Measurements from ENCODE around the gene FXYD7. TPM values are rescaled to one million over a fixed set of nuclear protein-coding genes. Genes with fewer than 3 reads are reported as not detected.

The FXYD7 gene
- total RNA-seq, 2 experiments from 2014 or later: 0.77 to 0.93 TPM

GRCh38 chr19:35114353-35115176 lies 28.5 kb upstream of the FXYD7 start:
- Mint-ChIP-seq H3K27me3 (no peaks in the 10 kb centered on the region), H3K9me3 (no peaks in the 10 kb centered on the region), H3K27ac (no peak overlapping the region), H3K36me3 (no peaks in the 10 kb centered on the region), H3K4me1 (ENCODE audit: low read depth) (peaks cover 3% of the 10 kb centered on the region), H3K4me3 (no peak overlapping the region)
- CTCF ChIA-PET: interaction anchor here (0.6 to 3.1 kb wide), 14 partner anchors 10 to 493 kb away, joined by 3 to 12 read pairs (median 3); no protein-coding TSS in a partner anchor
- POLR2A ChIA-PET: no interaction called here
- intact Hi-C loops (cut with micrococcal nuclease): loop anchor here (1.0 kb wide), 1 partner anchor 21 kb away; the partner anchor contains the start of gene LGI4
- DNase-seq: peak; percentile 78

- Mint-ChIP-seq H3K27me3 (no peaks in the 10 kb centered on the region), H3K36me3 (no peaks in the 10 kb centered on the region), H3K9me3 (no peaks in the 10 kb centered on the region), H3K4me3 (no peak within 1 kb of the TSS), H3K4me1 (ENCODE audit: low read depth) (peaks cover 3% of the 10 kb centered on the region), H3K27ac (no peak within 1 kb of the TSS)
- intact Hi-C loops (cut with micrococcal nuclease): no loop called here
- POLR2A ChIA-PET: no interaction called here
- no peak for DNase-seq
- CTCF ChIA-PET: interaction anchor here (0.6 to 3.1 kb wide), 14 partner anchors 9 to 492 kb away, joined by 3 to 12 read pairs (median 3); no protein-coding TSS in a partner anchor
Observed at GRCh38 chr19:35115177-35115951, 27.7 kb upstream of the FXYD7 start, which contains the start of gene FXYD3. TSS of gene FXYD3 (plus strand) at chr19:35115823. CDS start at chr19:35119377, 3,554 bp downstream.

- DNase-seq: no peak
- intact Hi-C loops (cut with micrococcal nuclease): no loop called here
- ChIA-PET CTCF (interaction anchor here (1.1 to 3.1 kb wide), 4 partner anchors 11 to 50 kb away, joined by 4 to 16 read pairs (median 8); partner anchors contain the start of gene LGI4), POLR2A (no interaction called here)
- H3K4me1 Mint-ChIP-seq (ENCODE audit: low read depth): peaks cover 3% of the 10 kb centered on the region
- H3K27me3 Mint-ChIP-seq: no peaks in the 10 kb centered on the region
- H3K36me3 Mint-ChIP-seq: no peaks in the 10 kb centered on the region
- no peak overlapping the region for H3K27ac Mint-ChIP-seq
- H3K9me3 Mint-ChIP-seq: no peaks in the 10 kb centered on the region
- no peak overlapping the region for H3K4me3 Mint-ChIP-seq
Observed at GRCh38 chr19:35116072-35116801, 26.8 kb upstream of the FXYD7 start.

- no peak for DNase-seq
- no peak overlapping the region for H3K27ac Mint-ChIP-seq
- peaks cover 3% of the 10 kb centered on the region for H3K4me1 Mint-ChIP-seq (ENCODE audit: low read depth)
- ChIA-PET POLR2A (no interaction called here), CTCF (interaction anchor here (1.4 to 3.1 kb wide), 3 partner anchors 10 to 24 kb away, joined by 4 to 16 read pairs (median 12); partner anchors contain the start of gene LGI4)
- intact Hi-C loops (cut with micrococcal nuclease): no loop called here
- no peaks in the 10 kb centered on the region for H3K27me3 Mint-ChIP-seq
- no peak overlapping the region for H3K4me3 Mint-ChIP-seq
- H3K9me3 Mint-ChIP-seq: no peaks in the 10 kb centered on the region
- no peaks in the 10 kb centered on the region for H3K36me3 Mint-ChIP-seq
Observed at GRCh38 chr19:35117116-35117515, 25.9 kb upstream of the FXYD7 start.

GRCh38 chr19:35117799-35118198 lies 25.3 kb upstream of the FXYD7 start:
- ChIA-PET POLR2A (no interaction called here), CTCF (interaction anchor here (2.1 kb wide), 1 partner anchor 17 kb away, joined by 16 read pairs; the partner anchor contains the start of gene LGI4)
- Mint-ChIP-seq H3K27me3 (no peaks in the 10 kb centered on the region), H3K36me3 (no peaks in the 10 kb centered on the region), H3K27ac (no peak overlapping the region), H3K4me3 (no peak overlapping the region), H3K4me1 (ENCODE audit: low read depth) (peaks cover 3% of the 10 kb centered on the region), H3K9me3 (no peaks in the 10 kb centered on the region)
- intact Hi-C loops (cut with micrococcal nuclease): no loop called here
- DNase-seq: no peak

- Mint-ChIP-seq H3K27ac (no peak overlapping the region), H3K27me3 (no peaks in the 10 kb centered on the region), H3K4me3 (no peak overlapping the region), H3K9me3 (no peaks in the 10 kb centered on the region), H3K4me1 (ENCODE audit: low read depth) (peaks cover 3% of the 10 kb centered on the region), H3K36me3 (no peaks in the 10 kb centered on the region)
- intact Hi-C loops (cut with micrococcal nuclease): no loop called here
- ChIA-PET CTCF (no interaction called here), POLR2A (no interaction called here)
- DNase-seq: no peak
Observed at GRCh38 chr19:35118268-35119020, 24.6 kb upstream of the FXYD7 start.

- H3K27me3 Mint-ChIP-seq: no peaks in the 10 kb centered on the region
- peaks cover 9% of the 10 kb centered on the region for H3K4me1 Mint-ChIP-seq (ENCODE audit: low read depth)
- no peaks in the 10 kb centered on the region for H3K9me3 Mint-ChIP-seq
- H3K36me3 Mint-ChIP-seq: no peaks in the 10 kb centered on the region
- intact Hi-C loops (cut with micrococcal nuclease): no loop called here
- H3K4me3 Mint-ChIP-seq: no peak overlapping the region
- POLR2A ChIA-PET: no interaction called here
- DNase-seq: no peak
- H3K27ac Mint-ChIP-seq: no peak overlapping the region
- CTCF ChIA-PET: no interaction called here
Observed at GRCh38 chr19:35119091-35119490, 24.0 kb upstream of the FXYD7 start.

GRCh38 chr19:35119578-35120155 lies 23.4 kb upstream of the FXYD7 start:
- DNase-seq: no peak
- H3K4me3 Mint-ChIP-seq: no peak overlapping the region
- H3K27me3 Mint-ChIP-seq: no peaks in the 10 kb centered on the region
- H3K27ac Mint-ChIP-seq: no peak overlapping the region
- CTCF ChIA-PET: no interaction called here
- POLR2A ChIA-PET: no interaction called here
- intact Hi-C loops (cut with micrococcal nuclease): no loop called here
- peaks cover 12% of the 10 kb centered on the region for H3K4me1 Mint-ChIP-seq (ENCODE audit: low read depth)
- no peaks in the 10 kb centered on the region for H3K9me3 Mint-ChIP-seq
- H3K36me3 Mint-ChIP-seq: no peaks in the 10 kb centered on the region

- POLR2A ChIA-PET: no interaction called here
- intact Hi-C loops (cut with micrococcal nuclease): no loop called here
Observed at GRCh38 chr19:35120492-35120891, 22.6 kb upstream of the FXYD7 start.

GRCh38 chr19:35120898-35121297 lies 22.2 kb upstream of the FXYD7 start:
- intact Hi-C loops (cut with micrococcal nuclease): no loop called here
- H3K27ac Mint-ChIP-seq: no peak overlapping the region
- no peaks in the 10 kb centered on the region for H3K9me3 Mint-ChIP-seq
- no peaks in the 10 kb centered on the region for H3K36me3 Mint-ChIP-seq
- H3K27me3 Mint-ChIP-seq: no peaks in the 10 kb centered on the region
- no peak for DNase-seq
- POLR2A ChIA-PET: no interaction called here
- H3K4me1 Mint-ChIP-seq (ENCODE audit: low read depth): peaks cover 15% of the 10 kb centered on the region
- CTCF ChIA-PET: no interaction called here
- no peak overlapping the region for H3K4me3 Mint-ChIP-seq

More at GRCh38 chr19:35120492-35120891, 22.6 kb upstream of the FXYD7 start:
- Mint-ChIP-seq H3K36me3 (no peaks in the 10 kb centered on the region), H3K27me3 (no peaks in the 10 kb centered on the region), H3K4me1 (ENCODE audit: low read depth) (peaks cover 15% of the 10 kb centered on the region), H3K9me3 (no peaks in the 10 kb centered on the region), H3K4me3 (no peak overlapping the region), H3K27ac (no peak overlapping the region)
- CTCF ChIA-PET: no interaction called here
- no peak for DNase-seq
